GM23338 (cell line): ENCODE data around the gene RNASET2. TPM values are rescaled to one million over a fixed set of nuclear protein-coding genes. Genes with fewer than 3 reads are reported as not detected.

ENCODE experiments used
- ATAC-seq: fragments of 200-7000 bp; cut with Tn5 transposase; 3 replicates; pipeline ENCODE4 v1.9.1; 2020
- DNase-seq: peaks from one replicate; pipeline ENCODE4 v3.0.0-alpha.2; 2015; ENCODE audit warnings: low spot score
- H2AFZ ChIP-seq: fragments of 200-600 bp; sonication (generic); 2 replicates; pipeline ENCODE4 v1.8.0; 2016; ENCODE audit warnings: antibody characterized with exemption, mild to moderate bottlenecking, moderate library complexity
- H3F3A ChIP-seq: fragments of 200-600 bp; sonication (generic); replicated peaks from 2 replicates; pipeline ENCODE4 v1.8.0; 2017; ENCODE audit warnings: antibody characterized with exemption, mixed run types, low read depth
- H3K27ac ChIP-seq: fragments of 200-600 bp; sonication (generic); 2 replicates; pipeline ENCODE4 v1.6.1; 2016; ENCODE audit warnings: low read depth
- H3K27me3 ChIP-seq: fragments of 200-600 bp; sonication (generic); 2 replicates; pipeline ENCODE4 v1.8.0; 2016; ENCODE audit warnings: mild to moderate bottlenecking, mixed run types, moderate library complexity; ENCODE audit not compliant: insufficient read depth
- H3K36me3 ChIP-seq: fragments of 200-600 bp; sonication (generic); 2 replicates; pipeline ENCODE4 v1.8.0; 2016; ENCODE audit warnings: mild to moderate bottlenecking; ENCODE audit not compliant: insufficient read depth
- H3K4me1 ChIP-seq: fragments of 200-600 bp; sonication (generic); 2 replicates; pipeline ENCODE4 v1.8.0; 2016; ENCODE audit warnings: mild to moderate bottlenecking, moderate library complexity; ENCODE audit not compliant: insufficient read depth
- H3K4me2 ChIP-seq: fragments of 200-600 bp; sonication (generic); 2 replicates; pipeline ENCODE4 v1.7.1; 2017; ENCODE audit warnings: mixed run types
- H3K4me3 ChIP-seq: fragments of 200-600 bp; sonication (generic); 2 replicates; pipeline ENCODE4 v1.6.1; 2016; ENCODE audit warnings: mixed run types
- H3K79me2 ChIP-seq: fragments of 200-600 bp; sonication (generic); replicated peaks from 2 replicates; pipeline ENCODE4 v1.8.0; 2017; ENCODE audit warnings: mild to moderate bottlenecking; ENCODE audit not compliant: insufficient read depth
- H3K9me2 ChIP-seq: fragments of 200-600 bp; sonication (generic); 2 replicates; pipeline ENCODE4 v1.8.0; 2017; ENCODE audit not compliant: insufficient read depth
- H4K20me1 ChIP-seq: fragments of 200-600 bp; sonication (generic); replicated peaks from 2 replicates; pipeline ENCODE4 v1.8.0; 2017; ENCODE audit warnings: mild to moderate bottlenecking; ENCODE audit not compliant: insufficient read depth
- H3K27ac Mint-ChIP-seq: 2 replicates; pipeline ENCODE4 v1.8.0; 2020; ENCODE audit warnings: inconsistent platforms, mild to moderate bottlenecking, moderate library complexity, mixed read lengths
- H3K27me3 Mint-ChIP-seq: 3 replicates; pipeline ENCODE4 v1.8.0; 2022; ENCODE audit warnings: low read depth, mild to moderate bottlenecking, moderate library complexity, mixed read lengths, inconsistent platforms; ENCODE audit not compliant: insufficient read depth, poor library complexity
- H3K36me3 Mint-ChIP-seq: 3 replicates; pipeline ENCODE4 v1.8.0; 2021; ENCODE audit warnings: low read depth, mild to moderate bottlenecking, inconsistent platforms, moderate library complexity, mixed read lengths
- H3K4me1 Mint-ChIP-seq: 3 replicates; pipeline ENCODE4 v1.8.0; 2020; ENCODE audit warnings: mild to moderate bottlenecking, inconsistent platforms, mixed read lengths
- H3K4me3 Mint-ChIP-seq: 3 replicates; pipeline ENCODE4 v1.8.0; 2021; ENCODE audit warnings: moderate library complexity, mild to moderate bottlenecking, inconsistent platforms, mixed read lengths
- H3K9me3 Mint-ChIP-seq: 3 replicates; pipeline ENCODE4 v1.8.0; 2020; ENCODE audit warnings: moderate library complexity, mild to moderate bottlenecking, inconsistent platforms, mixed read lengths
- CREB1 ChIP-seq: fragments of 250-450 bp; sonication (Bioruptor Pico); IDR thresholded peaks from 2 replicates; pipeline ENCODE4 v1.5.0; 2020; ENCODE audit warnings: low read depth, mild to moderate bottlenecking, moderate library complexity
- CTCF ChIP-seq, 2 experiments: fragments of 200-600 bp in 1 of 2; sonication (generic) in 1 of 2; conservative IDR thresholded peaks; 2 replicates each; pipeline versions ENCODE4 v1.5.1 to v1.6.1; 2016 to 2017; ENCODE audit warnings: antibody characterized with exemption in 2 of 2, low read depth in 2 of 2, mild to moderate bottlenecking in 2 of 2, moderate library complexity in 1 of 2
- ETS1 ChIP-seq: IDR thresholded peaks from 2 replicates; pipeline ENCODE4 v1.6.1; 2016; ENCODE audit warnings: antibody characterized with exemption
- EZH2 ChIP-seq: fragments of 200-600 bp; sonication (generic); IDR thresholded peaks from one replicate; pipeline ENCODE4 v1.8.0; 2017; ENCODE audit warnings: antibody characterized with exemption, mild to moderate bottlenecking, low read depth; ENCODE audit not compliant: unreplicated experiment
- JUNB ChIP-seq: IDR thresholded peaks from one replicate; pipeline ENCODE4 v1.6.1; 2016; ENCODE audit warnings: antibody characterized with exemption; ENCODE audit not compliant: unreplicated experiment
- POLR2AphosphoS5 ChIP-seq: IDR thresholded peaks from 2 replicates; pipeline ENCODE4 v1.6.1; 2016; ENCODE audit warnings: antibody characterized with exemption, low read depth
- ZNF462 ChIP-seq: fragments of 250-450 bp; sonication (Bioruptor Pico); IDR thresholded peaks from 2 replicates; pipeline ENCODE4 v1.5.0; 2020; ENCODE audit warnings: mild to moderate bottlenecking, moderate library complexity
- polyA plus RNA-seq: library from polyadenylated mRNA; unstranded; fragments of >200 nt; fragmentation: Nextera tagmentation; extraction: Ambion mirVana; gene quantifications from 2 replicates; pipeline ENCODE4 v1.2.1, GENCODE V29; 2016
- total RNA-seq: library from RNA; depleted of rRNA; stranded (reverse); fragments of >200 nt; shearing (Covaris generic); gene quantifications from 2 replicates; pipeline ENCODE4 v1.2.3, GENCODE V29; 2014

RNASET2 gene
- total and polyA plus RNA-seq, 2 experiments from 2014 or later, result 40.5 to 62.8 TPM

- Mint-ChIP-seq H3K4me1 (peaks cover 11% of the 10 kb centered on the region), H3K9me3 (peaks cover 2% of the 10 kb centered on the region; the same call in 1 of the 3 replicates), H3K27me3 (peaks cover 5% of the 10 kb centered on the region), H3K4me3 (no peak overlapping the region), H3K36me3 (peaks cover 43% of the 10 kb centered on the region), H3K27ac (no peak overlapping the region)
- H3K79me2 ChIP-seq, result no peaks in the 10 kb centered on the region
- peak; percentile 38; the same call in 2 of the 3 replicates for ATAC-seq
- no peaks in the 10 kb centered on the region for H4K20me1 ChIP-seq
- peaks cover 5% of the 10 kb centered on the region; the same call in 1 of the 2 replicates for H3F3A ChIP-seq
- H3K9me2 ChIP-seq, result no peaks in the 10 kb centered on the region
- no peaks in the 10 kb centered on the region for H3K36me3 ChIP-seq
- no peak overlapping the region for H3K4me2 ChIP-seq
- TF ChIP-seq CTCF (conservative IDR thresholded peaks at IDR 0.05; ENCODE audit: low read depth in 2 of 2) (no peak), CREB1 (no peak), ETS1 (no peak), JUNB (no peak)
- H3K4me3 ChIP-seq, result no peak overlapping the region
- H2AFZ ChIP-seq, result no peak overlapping the region
- H3K4me1 ChIP-seq, result peaks cover 11% of the 10 kb centered on the region
- DNase-seq, result no peak
- H3K27ac ChIP-seq, result no peak overlapping the region
- H3K27me3 ChIP-seq, result no peaks in the 10 kb centered on the region
These were observed 20.3 kb upstream of the RNASET2 start for GRCh38 chr6:166976636-166977035.

GRCh38 chr6:166972101-166972500 lies 15.8 kb upstream of the RNASET2 start:
- peaks cover 5% of the 10 kb centered on the region for H3K27me3 Mint-ChIP-seq
- peaks cover 66% of the 10 kb centered on the region for H3K36me3 Mint-ChIP-seq
- peaks cover 34% of the 10 kb centered on the region for H3K9me3 Mint-ChIP-seq
- no peak for DNase-seq
- no peaks in the 10 kb centered on the region for H3K9me2 ChIP-seq
- no peaks in the 10 kb centered on the region for H3K79me2 ChIP-seq
- H3K4me3 Mint-ChIP-seq, result no peak overlapping the region
- no peak overlapping the region for H2AFZ ChIP-seq
- H3K36me3 ChIP-seq, result no peaks in the 10 kb centered on the region
- no peaks in the 10 kb centered on the region for H3F3A ChIP-seq
- peaks cover 11% of the 10 kb centered on the region for H3K4me1 Mint-ChIP-seq
- no peaks in the 10 kb centered on the region for H4K20me1 ChIP-seq
- H3K4me3 ChIP-seq, result no peak overlapping the region
- ATAC-seq, result no peak
- H3K4me1 ChIP-seq, result peaks cover 11% of the 10 kb centered on the region
- H3K27me3 ChIP-seq, result no peaks in the 10 kb centered on the region
- no peak overlapping the region for H3K27ac ChIP-seq
- no peak overlapping the region for H3K4me2 ChIP-seq
- no peak overlapping the region for H3K27ac Mint-ChIP-seq
- TF ChIP-seq JUNB, result no peak
- TF ChIP-seq ETS1, result no peak
- no peak for TF ChIP-seq EZH2
- no peak for TF ChIP-seq ZNF462 (CRISPR knock-in tag)
- no peak for TF ChIP-seq POLR2AphosphoS5
